ENCODE data around the gene MAMLD1. TPM values are rescaled to one million over a fixed set of nuclear protein-coding genes. Genes with fewer than 3 reads are reported as not detected.

MAMLD1 gene
- total and polyA plus RNA-seq, 2 donors (not counting 3 experiments of a cell fraction or from before 2014, with no cell fraction given) = 2.5 to 5.6 TPM

DNA sequence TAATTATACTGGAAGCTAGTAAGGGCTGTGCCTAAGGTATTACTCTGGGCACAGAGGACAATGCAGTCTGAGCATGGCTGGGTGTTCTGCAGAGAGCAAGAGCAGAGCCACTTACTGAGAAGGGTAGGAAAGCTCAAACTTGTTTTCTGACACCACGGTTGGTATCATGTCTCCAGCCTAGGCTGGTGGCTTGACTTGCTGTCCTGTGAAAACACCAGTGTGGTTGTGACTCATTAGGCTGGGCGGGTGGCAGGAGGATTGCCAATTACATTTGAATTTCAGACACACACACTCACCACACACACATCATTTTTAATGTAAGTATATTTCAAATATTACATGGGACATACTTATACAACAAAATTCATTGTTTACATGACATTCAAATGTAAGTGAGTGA lies 185.6 kb downstream of the MAMLD1 start:
- Histone ChIP-seq H3K9ac (replicated peaks; ENCODE audit: extremely low read depth, insufficient read depth, low read length) (no peak overlapping the region), H3K27ac (ENCODE audit: insufficient read depth, low read depth, low read length) (no peak overlapping the region), H3K9me1 (replicated peaks; ENCODE audit: control insufficient read depth, extremely low read depth, insufficient read depth, low read length) (no peaks in the 10 kb centered on the region), H2AFZ (ENCODE audit: low read depth, low read length) (no peak overlapping the region), H3K27me3 (ENCODE audit: control insufficient read depth in 2 of 2, insufficient read depth in 2 of 2, low read length in 2 of 2) (peaks cover 0 to under 1% of the 10 kb centered on the region in 2 experiments), H3K4me3 (replicated peaks in 1 of 3; ENCODE audit: insufficient read depth in 1 of 3, low read depth in 1 of 3, low read length in 3 of 3) (no peak overlapping the region), H3K9me3 (replicated peaks; ENCODE audit: control insufficient read depth, insufficient read depth, low read length) (no peaks in the 10 kb centered on the region), H3K36me3 (ENCODE audit: control insufficient read depth in 2 of 2, extremely low read depth in 1 of 2, insufficient read depth in 2 of 2, low read length in 2 of 2) (no peaks in the 10 kb centered on the region), H3K4me1 (ENCODE audit: control insufficient read depth, extremely low read depth, insufficient read depth, low read length) (peaks cover 9% of the 10 kb centered on the region), H3K4me2 (ENCODE audit: insufficient read depth, low read length) (no peak overlapping the region), H3K79me2 (ENCODE audit: control insufficient read depth, insufficient read depth, low read length) (no peaks in the 10 kb centered on the region), H4K20me1 (replicated peaks; ENCODE audit: control insufficient read depth, extremely low read depth, insufficient read depth, low read length) (no peaks in the 10 kb centered on the region)
- dilution Hi-C loops (cut with MboI; ENCODE audit: extremely low pct_ligation_motif_present, low sequenced_read_pairs) = no loop called here
- intact Hi-C loops (cut with micrococcal nuclease) = loop anchor here (1.0 kb wide), 1 partner anchor 20 kb away; the partner anchor contains the start of gene MTM1
- ChIA-PET POLR2A (no interaction called here), CTCF (interaction anchor here (1.1 kb wide), 1 partner anchor 10 kb away, joined by 3 read pairs; no protein-coding TSS in a partner anchor)
- TF ChIP-seq EZH2 (IDR thresholded peaks at IDR 0.05; ENCODE audit: borderline replicate concordance, low read depth, low read length, severe bottlenecking) = no peak
- no peak for TF ChIP-seq FOS (IDR thresholded peaks at IDR 0.05; ENCODE audit: borderline replicate concordance, insufficient read depth, low read length)
- no peak for TF ChIP-seq POLR2AphosphoS5 (IDR thresholded peaks at IDR 0.05; ENCODE audit: insufficient read depth, low read depth, low read length)
- no peak for TF ChIP-seq JUN (IDR thresholded peaks at IDR 0.05; ENCODE audit: borderline replicate concordance, insufficient read depth, insufficient read length, low read depth)
- no peak for TF ChIP-seq MYC (IDR thresholded peaks at IDR 0.05; ENCODE audit: low read depth, low read length)
- no peak for TF ChIP-seq POLR2A (IDR thresholded peaks at IDR 0.05; ENCODE audit: low read depth, low read length)
- TF ChIP-seq GATA2 (IDR thresholded peaks at IDR 0.05; ENCODE audit: insufficient read depth, insufficient read length, low read depth, low read length) = no peak
- no TSS peak for BruUV-seq (replicated peaks)
- FAIRE-seq (peak; percentile 74), DNase-seq (ENCODE audit: low read depth, low spot score) (no peak)

GRCh38 chrX:150551963-150552362 lies 188.8 kb downstream of the MAMLD1 start:
- TF ChIP-seq, protein P1, sequence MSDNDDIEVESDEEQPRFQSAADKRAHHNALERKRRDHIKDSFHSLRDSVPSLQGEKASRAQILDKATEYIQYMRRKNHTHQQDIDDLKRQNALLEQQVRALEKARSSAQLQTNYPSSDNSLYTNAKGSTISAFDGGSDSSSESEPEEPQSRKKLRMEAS (IDR thresholded peaks at IDR 0.05; ENCODE audit: insufficient read depth, insufficient read length) = no peak
- TF ChIP-seq MYC (IDR thresholded peaks at IDR 0.05; ENCODE audit: low read depth, low read length) (no peak), JUN (IDR thresholded peaks at IDR 0.05; ENCODE audit: borderline replicate concordance, insufficient read depth, insufficient read length, low read depth) (no peak), POLR2AphosphoS5 (IDR thresholded peaks at IDR 0.05; ENCODE audit: insufficient read depth, low read depth, low read length) (no peak), GATA2 (IDR thresholded peaks at IDR 0.05; ENCODE audit: insufficient read depth, insufficient read length, low read depth, low read length) (no peak)
- TF ChIP-seq, protein P2, sequence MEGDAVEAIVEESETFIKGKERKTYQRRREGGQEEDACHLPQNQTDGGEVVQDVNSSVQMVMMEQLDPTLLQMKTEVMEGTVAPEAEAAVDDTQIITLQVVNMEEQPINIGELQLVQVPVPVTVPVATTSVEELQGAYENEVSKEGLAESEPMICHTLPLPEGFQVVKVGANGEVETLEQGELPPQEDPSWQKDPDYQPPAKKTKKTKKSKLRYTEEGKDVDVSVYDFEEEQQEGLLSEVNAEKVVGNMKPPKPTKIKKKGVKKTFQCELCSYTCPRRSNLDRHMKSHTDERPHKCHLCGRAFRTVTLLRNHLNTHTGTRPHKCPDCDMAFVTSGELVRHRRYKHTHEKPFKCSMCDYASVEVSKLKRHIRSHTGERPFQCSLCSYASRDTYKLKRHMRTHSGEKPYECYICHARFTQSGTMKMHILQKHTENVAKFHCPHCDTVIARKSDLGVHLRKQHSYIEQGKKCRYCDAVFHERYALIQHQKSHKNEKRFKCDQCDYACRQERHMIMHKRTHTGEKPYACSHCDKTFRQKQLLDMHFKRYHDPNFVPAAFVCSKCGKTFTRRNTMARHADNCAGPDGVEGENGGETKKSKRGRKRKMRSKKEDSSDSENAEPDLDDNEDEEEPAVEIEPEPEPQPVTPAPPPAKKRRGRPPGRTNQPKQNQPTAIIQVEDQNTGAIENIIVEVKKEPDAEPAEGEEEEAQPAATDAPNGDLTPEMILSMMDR (IDR thresholded peaks at IDR 0.05; ENCODE audit: extremely low read depth in 1 of 2, insufficient read depth in 1 of 2, low read depth in 1 of 2, low read length in 2 of 2) = no peak
- Histone ChIP-seq H3K9ac (replicated peaks; ENCODE audit: extremely low read depth, insufficient read depth, low read length) (no peak overlapping the region), H3K9me1 (replicated peaks; ENCODE audit: control insufficient read depth, extremely low read depth, insufficient read depth, low read length) (no peaks in the 10 kb centered on the region), H3K27ac (ENCODE audit: insufficient read depth, low read depth, low read length) (no peak overlapping the region), H3K4me2 (ENCODE audit: insufficient read depth, low read length) (no peak overlapping the region), H3K79me2 (ENCODE audit: control insufficient read depth, insufficient read depth, low read length) (no peaks in the 10 kb centered on the region), H3K4me3 (replicated peaks in 1 of 3; ENCODE audit: insufficient read depth in 1 of 3, low read depth in 1 of 3, low read length in 3 of 3) (no peak overlapping the region), H3K36me3 (ENCODE audit: control insufficient read depth in 2 of 2, extremely low read depth in 1 of 2, insufficient read depth in 2 of 2, low read length in 2 of 2) (no peaks in the 10 kb centered on the region), H3K27me3 (ENCODE audit: control insufficient read depth in 2 of 2, insufficient read depth in 2 of 2, low read length in 2 of 2) (peaks cover 1 to 3% of the 10 kb centered on the region in 2 experiments), H2AFZ (ENCODE audit: low read depth, low read length) (no peak overlapping the region), H3K9me3 (replicated peaks; ENCODE audit: control insufficient read depth, insufficient read depth, low read length) (no peaks in the 10 kb centered on the region), H4K20me1 (replicated peaks; ENCODE audit: control insufficient read depth, extremely low read depth, insufficient read depth, low read length) (no peaks in the 10 kb centered on the region), H3K4me1 (ENCODE audit: control insufficient read depth, extremely low read depth, insufficient read depth, low read length) (peaks cover 9% of the 10 kb centered on the region)
- POLR2A ChIA-PET = no interaction called here
- CTCF ChIA-PET = interaction anchor here (0.5 kb wide), 1 partner anchor 69 kb away, joined by 4 read pairs; no protein-coding TSS in a partner anchor
- intact Hi-C loops (cut with micrococcal nuclease) (no loop called here), dilution Hi-C loops (cut with MboI; ENCODE audit: extremely low pct_ligation_motif_present, low sequenced_read_pairs) (no loop called here)
- BruUV-seq (replicated peaks) = no TSS peak
- FAIRE-seq = no peak
- no peak for DNase-seq (ENCODE audit: low read depth, low spot score)

All from endothelial cell of umbilical vein (primary cell).